Fibroblast of villous mesenchyme (primary cell): ENCODE results near the gene MAP2K3. TPM values are rescaled to one million over a fixed set of nuclear protein-coding genes. Genes with fewer than 3 reads are reported as not detected.

Experiments used
- DNase-seq: peaks from one replicate; pipeline ENCODE4 v3.0.0-alpha.2; 2010; ENCODE audit warnings: low read depth
- H3K4me3 ChIP-seq: 2 replicates; pipeline ENCODE4 v1.5.1; 2011; ENCODE audit warnings: low read depth, mild to moderate bottlenecking, low read length
- CTCF ChIP-seq: IDR thresholded peaks from 2 replicates; pipeline ENCODE4 v1.5.1; 2012; ENCODE audit warnings: low read depth, mild to moderate bottlenecking, low read length; ENCODE audit not compliant: insufficient read depth
- total RNA-seq: library from RNA; depleted of rRNA; stranded (reverse); fragments of >200 nt; gene quantifications from 2 replicates; pipeline ENCODE4 v1.2.3, GENCODE V29; 2012

Gene MAP2K3
- total RNA-seq, 1 donor = 30.7 TPM

GRCh38 chr17:21298056-21298982 lies 13.8 kb downstream of the MAP2K3 start:
- no peak for TF ChIP-seq CTCF
- DNase-seq = no peak
- H3K4me3 ChIP-seq = no peak overlapping the region

DNA sequence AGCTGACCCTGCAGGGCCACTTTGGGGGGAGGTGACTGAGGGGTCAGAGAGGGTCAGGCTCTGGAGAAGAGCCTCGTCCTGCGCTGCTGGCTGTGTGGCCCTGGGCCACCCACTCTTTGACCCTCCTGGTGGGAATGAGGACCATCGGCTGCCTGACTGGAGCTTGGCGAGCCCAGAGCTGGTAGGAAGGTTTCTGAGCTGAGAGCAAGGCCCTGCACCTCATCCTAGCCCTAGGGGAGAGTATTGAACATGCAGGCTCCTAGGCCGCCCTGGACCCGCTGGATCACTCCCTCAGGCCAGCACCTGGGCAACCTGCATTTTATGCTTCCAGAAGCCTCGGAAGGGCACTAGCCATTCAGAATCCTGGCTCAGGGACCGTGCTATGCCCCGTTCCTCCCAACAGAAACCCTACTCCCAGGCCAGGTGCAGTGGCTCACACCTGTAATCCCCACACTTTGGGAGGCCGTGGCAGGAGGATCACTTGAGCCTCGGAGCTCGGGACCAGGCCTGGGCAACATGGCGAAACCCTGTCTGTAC lies 14.5 kb downstream of the MAP2K3 start:
- no peak overlapping the region for H3K4me3 ChIP-seq
- DNase-seq = no peak
- no peak for TF ChIP-seq CTCF

GRCh38 chr17:21299981-21300600 lies 15.6 kb downstream of the MAP2K3 start:
- DNase-seq = no peak
- TF ChIP-seq CTCF = no peak

GRCh38 chr17:21300601-21301571 lies 16.4 kb downstream of the MAP2K3 start:
- DNase-seq = no peak
- H3K4me3 ChIP-seq = no peak overlapping the region
- no peak for TF ChIP-seq CTCF

More at GRCh38 chr17:21299981-21300600, 15.6 kb downstream of the MAP2K3 start:
- H3K4me3 ChIP-seq = no peak overlapping the region

DNA sequence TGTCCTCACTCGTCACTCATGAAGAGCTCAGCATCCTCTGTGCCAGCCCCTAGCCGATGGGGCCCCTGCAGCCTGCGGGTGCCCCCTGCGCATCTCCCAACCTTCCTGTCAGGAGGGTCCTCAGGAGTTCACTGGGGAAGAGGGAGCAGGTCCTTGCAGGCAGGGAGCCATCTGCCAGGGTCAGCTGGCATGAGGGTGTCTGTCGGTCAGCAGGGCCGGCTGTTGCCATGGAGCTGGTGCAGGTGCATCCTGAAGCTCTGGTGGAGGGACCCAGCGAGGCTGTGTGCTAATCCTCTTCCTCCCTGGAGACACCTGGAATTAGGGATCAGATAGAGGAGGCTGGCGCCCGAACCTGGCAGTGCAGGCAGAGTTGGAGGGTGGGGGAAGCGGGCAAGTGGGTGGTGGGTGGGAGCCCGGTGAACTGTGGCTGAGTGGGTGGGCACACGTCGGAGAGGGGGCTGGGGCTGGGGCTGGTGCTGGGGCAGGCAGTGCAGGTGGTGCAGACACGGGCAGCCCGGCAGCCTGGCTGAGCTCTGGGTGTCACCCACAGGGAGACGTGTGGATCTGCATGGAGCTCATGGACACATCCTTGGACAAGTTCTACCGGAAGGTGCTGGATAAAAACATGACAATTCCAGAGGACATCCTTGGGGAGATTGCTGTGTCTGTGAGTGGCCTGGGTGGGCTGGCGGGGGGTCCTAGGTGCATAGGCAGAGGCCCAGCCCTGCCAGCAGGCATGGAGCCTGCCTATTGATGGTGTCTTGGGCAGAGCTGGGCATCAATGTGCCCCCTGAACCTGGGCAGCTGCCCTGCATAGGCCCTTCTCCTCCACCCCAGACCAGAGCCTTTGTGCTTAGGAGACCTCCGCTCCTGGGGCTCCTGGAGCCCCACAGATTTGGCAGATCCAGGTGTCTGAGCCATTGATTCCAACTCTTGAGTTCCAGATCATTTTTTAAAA lies 17.4 kb downstream of the MAP2K3 start:
- no peak for TF ChIP-seq CTCF
- DNase-seq = no peak
- no peak overlapping the region for H3K4me3 ChIP-seq
